ENCODE results near the gene ZXDC. TPM values are rescaled to one million over a fixed set of nuclear protein-coding genes. Genes with fewer than 3 reads are reported as not detected.

ZXDC gene
- total and polyA plus RNA-seq, 2 donors (not counting 1 experiment from before 2014, with no cell fraction given): 38.9 to 70.9 TPM

- CTCF ChIA-PET: interaction anchor here (0.9 kb wide), 1 partner anchor 17 kb away, joined by 3 read pairs; no protein-coding TSS in a partner anchor
Measured at GRCh38 chr3:126488886-126489569, 13.3 kb upstream of the ZXDC start.

More at GRCh38 chr3:126488886-126489569, 13.3 kb upstream of the ZXDC start:
- Mint-ChIP-seq H3K4me1 (peaks cover 5% of the 10 kb centered on the region), H3K4me3 (no peak overlapping the region), H3K27ac (no peak overlapping the region), H3K27me3 (peaks cover 9% of the 10 kb centered on the region), H3K9me3 (ENCODE audit: insufficient read depth) (no peaks in the 10 kb centered on the region)
- H3K9ac ChIP-seq (ENCODE audit: low read length): no peak overlapping the region
- H3K4me1 ChIP-seq (ENCODE audit: control insufficient read depth in 2 of 2, insufficient read depth in 2 of 2, low read length in 2 of 2): peaks cover 5 to 6% of the 10 kb centered on the region in 2 donors
- DNase-seq (no peak), ATAC-seq (ENCODE audit: low read depth) (no peak)
- H3K79me2 ChIP-seq (ENCODE audit: control insufficient read depth, insufficient read depth, low read length): no peaks in the 10 kb centered on the region
- H3K27me3 ChIP-seq (replicated peaks in 1 of 4; ENCODE audit: control extremely low read depth in 1 of 4, control insufficient read depth in 3 of 4, insufficient read depth in 4 of 4, low read length in 3 of 4): no peaks in the 10 kb centered on the region
- no peak overlapping the region for H2AFZ ChIP-seq (ENCODE audit: insufficient read depth, low read depth, low read length, poor library complexity, severe bottlenecking)
- WGBS (ENCODE audit: insufficient coverage): 94% methylated on average over 8 of the region's 16 CpGs
- no peak overlapping the region for H3K4me3 ChIP-seq (ENCODE audit: control extremely low read depth in 1 of 5, extremely low read depth in 1 of 5, insufficient read depth in 1 of 5, low read depth in 2 of 5, low read length in 4 of 5)
- no peak overlapping the region for H3K27ac ChIP-seq (ENCODE audit: low read length in 2 of 2)
- no peaks in the 10 kb centered on the region for H4K20me1 ChIP-seq (ENCODE audit: control insufficient read depth, insufficient read depth, low read length, poor library complexity, severe bottlenecking)
- TF ChIP-seq EZH2 (IDR thresholded peaks at IDR 0.05; ENCODE audit: borderline replicate concordance, insufficient read depth, low read depth, low read length, poor library complexity, severe bottlenecking): no peak
- TF ChIP-seq CTCF (IDR thresholded peaks at IDR 0.05): no peak
- no peaks in the 10 kb centered on the region for H3K36me3 ChIP-seq (replicated peaks in 1 of 2; ENCODE audit: control extremely low read depth in 1 of 2, control insufficient read depth in 1 of 2, extremely low read depth in 1 of 2, insufficient read depth in 2 of 2, low read length in 1 of 2)
- H3K9me3 ChIP-seq (ENCODE audit: control extremely low read depth in 1 of 3, control insufficient read depth in 2 of 3, insufficient read depth in 1 of 3, low read length in 2 of 3): no peaks in the 10 kb centered on the region
- intact Hi-C loops (cut with micrococcal nuclease): no loop called here
- H3K4me2 ChIP-seq (replicated peaks; ENCODE audit: low read depth, low read length, poor library complexity, severe bottlenecking): no peak overlapping the region
- POLR2A ChIA-PET: no interaction called here
